A673 (cell line): ENCODE measurements around the gene SUMO2.

Experiments
- CTCF ChIP-seq: fragments of 300-800, 200-600 bp; sonication (generic); conservative IDR thresholded peaks from 2 replicates; pipeline ENCODE4 v1.5.1; 2017; ENCODE audit warnings: low read depth, mild to moderate bottlenecking, antibody characterized with exemption, low read length, moderate library complexity, mixed read lengths
- EZH2 ChIP-seq: fragments of 200-600 bp; sonication (generic); IDR thresholded peaks from 2 replicates; pipeline ENCODE4 v1.6.1; 2017; ENCODE audit warnings: borderline replicate concordance, low read depth, mild to moderate bottlenecking, mixed read lengths, antibody characterized with exemption, low read length; ENCODE audit not compliant: poor library complexity, severe bottlenecking

GRCh38 chr17:75191584-75191983 lies 8.8 kb upstream of the SUMO2 start:
- TF ChIP-seq CTCF: no peak
- TF ChIP-seq EZH2: no peak
